Stimulated activated CD4-positive, alpha-beta T cell treated with anti-CD3 and anti-CD28 coated beads, Interleukin-12 subunit alpha, Interleukin-12 subunit beta, amount 100 ng/mL, for 48 hours (primary cell): Measurements from ENCODE around the gene RAB11FIP4.

Experiments
- DNase-seq, 3 donors: peaks; one replicate each; pipeline ENCODE4 v3.0.0-alpha.2; 2020; ENCODE audit warnings: low read depth in 2 of 3, low spot score in 1 of 3

The RAB11FIP4 gene

GRCh38 chr17:31457391-31458234, 66.1 kb downstream of the RAB11FIP4 start:
- no peak for DNase-seq

- DNase-seq: no peak
These were observed 67.4 kb downstream of the RAB11FIP4 start for GRCh38 chr17:31458829-31459228.

- DNase-seq: no peak
These were observed 68.2 kb downstream of the RAB11FIP4 start for GRCh38 chr17:31459716-31460115.

GRCh38 chr17:31460226-31460721, 68.8 kb downstream of the RAB11FIP4 start:
- no peak for DNase-seq

- no peak for DNase-seq
These were observed 69.8 kb downstream of the RAB11FIP4 start for GRCh38 chr17:31461227-31461810.

- DNase-seq: no peak
These were observed 70.8 kb downstream of the RAB11FIP4 start for GRCh38 chr17:31462261-31462660.

- no peak for DNase-seq
These were observed 74.8 kb downstream of the RAB11FIP4 start for GRCh38 chr17:31466096-31466760.

- no peak for DNase-seq
These were observed 76.2 kb downstream of the RAB11FIP4 start for GRCh38 chr17:31467502-31468256.

GRCh38 chr17:31469959-31470358, 78.5 kb downstream of the RAB11FIP4 start:
- DNase-seq: no peak

GRCh38 chr17:31470592-31470991, 79.1 kb downstream of the RAB11FIP4 start:
- DNase-seq: no peak

- no peak for DNase-seq
These were observed 80.7 kb downstream of the RAB11FIP4 start for GRCh38 chr17:31472137-31472536.

- DNase-seq: no peak
These were observed 84.1 kb downstream of the RAB11FIP4 start for GRCh38 chr17:31475378-31476162.

- no peak for DNase-seq
These were observed 85.3 kb downstream of the RAB11FIP4 start for GRCh38 chr17:31476525-31477416.

- DNase-seq: no peak
These were observed 86.1 kb downstream of the RAB11FIP4 start for GRCh38 chr17:31477417-31478055.

- DNase-seq: no peak
These were observed 87.6 kb downstream of the RAB11FIP4 start for GRCh38 chr17:31479062-31479408.

GRCh38 chr17:31479524-31479923, 88.0 kb downstream of the RAB11FIP4 start:
- DNase-seq: no peak

GRCh38 chr17:31480067-31480466, 88.6 kb downstream of the RAB11FIP4 start:
- no peak for DNase-seq

- DNase-seq: no peak
These were observed 89.7 kb downstream of the RAB11FIP4 start for GRCh38 chr17:31480904-31481782.
